ENCODE measurements around the gene ACTL7B. TPM values are rescaled to one million over a fixed set of nuclear protein-coding genes. Genes with fewer than 3 reads are reported as not detected.

ACTL7B gene
- total RNA-seq, 1 experiment from 2014 or later = not detected

- Histone ChIP-seq H3K27ac (no peak overlapping the region), H3K9me2 (ENCODE audit: insufficient read depth) (no peaks in the 10 kb centered on the region), H4K20me1 (ENCODE audit: insufficient read depth) (no peaks in the 10 kb centered on the region), H3K4me2 (no peak overlapping the region), H2AFZ (no peak overlapping the region), H3K9me3 (ENCODE audit: insufficient read depth, low read depth) (no peaks in the 10 kb centered on the region; the same call in 1 of the 2 replicates), H3F3A (ENCODE audit: insufficient read depth, low read depth) (no peaks in the 10 kb centered on the region; the same call in 1 of the 2 replicates), H3K4me3 (no peak overlapping the region), H3K36me3 (ENCODE audit: low read depth) (no peaks in the 10 kb centered on the region), H3K27me3 (ENCODE audit: insufficient read depth, low read depth) (no peaks in the 10 kb centered on the region), H3K4me1 (replicated peaks; ENCODE audit: insufficient read depth) (peaks cover 19% of the 10 kb centered on the region), H3K79me2 (ENCODE audit: low read depth) (no peaks in the 10 kb centered on the region)
- BruUV-seq (replicated peaks) = no TSS peak
- TF ChIP-seq EZH2 (IDR thresholded peaks at IDR 0.05; ENCODE audit: low read depth) (no peak), CTCF (conservative IDR thresholded peaks at IDR 0.05) (no peak)
- POLR2A ChIA-PET (ENCODE audit: unreplicated experiment) = interaction anchor here (0.6 kb wide), 1 partner anchor 198 kb away, joined by 4 read pairs; no protein-coding TSS in a partner anchor
- CTCF ChIA-PET = interaction anchor here (0.6 kb wide), 1 partner anchor 244 kb away, joined by 3 read pairs; no protein-coding TSS in a partner anchor
- intact Hi-C loops (cut with micrococcal nuclease; ENCODE audit: unreplicated experiment) = no loop called here
- no peak for DNase-seq
Measured at GRCh38 chr9:108836781-108837180, 19.0 kb downstream of the ACTL7B start.

GRCh38 chr9:108836319-108836718 lies 19.5 kb downstream of the ACTL7B start:
- no peak overlapping the region for H3K27ac ChIP-seq
- no peaks in the 10 kb centered on the region for H3K9me2 ChIP-seq (ENCODE audit: insufficient read depth)
- CTCF ChIA-PET = interaction anchor here (0.6 kb wide), 1 partner anchor 209 kb away, joined by 5 read pairs; no protein-coding TSS in a partner anchor
- H3K4me2 ChIP-seq = no peak overlapping the region
- intact Hi-C loops (cut with micrococcal nuclease; ENCODE audit: unreplicated experiment) = no loop called here
- H3K36me3 ChIP-seq (ENCODE audit: low read depth) = no peaks in the 10 kb centered on the region
- no peak overlapping the region for H3K4me3 ChIP-seq
- no peaks in the 10 kb centered on the region for H4K20me1 ChIP-seq (ENCODE audit: insufficient read depth)
- H3K9me3 ChIP-seq (ENCODE audit: insufficient read depth, low read depth) = no peaks in the 10 kb centered on the region; the same call in 1 of the 2 replicates
- no TSS peak for BruUV-seq (replicated peaks)
- DNase-seq = no peak
- H3K27me3 ChIP-seq (ENCODE audit: insufficient read depth, low read depth) = no peaks in the 10 kb centered on the region
- POLR2A ChIA-PET (ENCODE audit: unreplicated experiment) = interaction anchor here (0.6 kb wide), 1 partner anchor 197 kb away, joined by 4 read pairs; no protein-coding TSS in a partner anchor
- TF ChIP-seq EZH2 (IDR thresholded peaks at IDR 0.05; ENCODE audit: low read depth) (no peak), CTCF (conservative IDR thresholded peaks at IDR 0.05) (no peak)
- H3F3A ChIP-seq (ENCODE audit: insufficient read depth, low read depth) = no peaks in the 10 kb centered on the region; the same call in 1 of the 2 replicates
- no peak overlapping the region for H2AFZ ChIP-seq
- no peaks in the 10 kb centered on the region for H3K79me2 ChIP-seq (ENCODE audit: low read depth)
- H3K4me1 ChIP-seq (replicated peaks; ENCODE audit: insufficient read depth) = peaks cover 19% of the 10 kb centered on the region

GRCh38 chr9:108835831-108836230 lies 20.0 kb downstream of the ACTL7B start:
- Histone ChIP-seq H3K36me3 (ENCODE audit: low read depth) (no peaks in the 10 kb centered on the region), H3F3A (ENCODE audit: insufficient read depth, low read depth) (no peaks in the 10 kb centered on the region; the same call in 1 of the 2 replicates), H3K4me1 (replicated peaks; ENCODE audit: insufficient read depth) (peaks cover 19% of the 10 kb centered on the region), H3K27ac (no peak overlapping the region), H2AFZ (peak overlapping the region; percentile 42; the same call in 1 of the 2 replicates), H3K27me3 (ENCODE audit: insufficient read depth, low read depth) (no peaks in the 10 kb centered on the region), H3K4me2 (no peak overlapping the region), H3K9me3 (ENCODE audit: insufficient read depth, low read depth) (no peaks in the 10 kb centered on the region; the same call in 1 of the 2 replicates), H3K79me2 (ENCODE audit: low read depth) (no peaks in the 10 kb centered on the region), H3K4me3 (no peak overlapping the region), H4K20me1 (ENCODE audit: insufficient read depth) (no peaks in the 10 kb centered on the region), H3K9me2 (ENCODE audit: insufficient read depth) (no peaks in the 10 kb centered on the region)
- intact Hi-C loops (cut with micrococcal nuclease; ENCODE audit: unreplicated experiment) = no loop called here
- POLR2A ChIA-PET (ENCODE audit: unreplicated experiment) = interaction anchor here (0.6 to 0.7 kb wide), 4 partner anchors 51 to 804 kb away, joined by 3 to 9 read pairs (median 3); no protein-coding TSS in a partner anchor
- TF ChIP-seq EZH2 (IDR thresholded peaks at IDR 0.05; ENCODE audit: low read depth) = no peak
- no peak for TF ChIP-seq CTCF (conservative IDR thresholded peaks at IDR 0.05)
- BruUV-seq (replicated peaks) = no TSS peak
- no peak for DNase-seq
- CTCF ChIA-PET = interaction anchor here (0.6 kb wide), 1 partner anchor 209 kb away, joined by 5 read pairs; no protein-coding TSS in a partner anchor
